PC-9 (cell line): Measurements from ENCODE around the gene DYRK4. TPM values are rescaled to one million over a fixed set of nuclear protein-coding genes. Genes with fewer than 3 reads are reported as not detected.

ENCODE experiments used
- BruUV-seq: library from RNA; stranded (reverse); fragments of 400-500 nt; replicated peaks from 2 replicates; lab custom pipeline; 2021; lab: Mats Ljungman, UMichigan
- CTCF ChIA-PET: fragments of 300-600 bp; sonication (Branson Sonifier 250); formaldehyde crosslinking; loops from one replicate; lab custom pipeline; 2022; ENCODE audit warnings: antibody characterized with exemption; lab: Charles Lee
- POLR2A ChIA-PET: fragments of 300-600 bp; sonication (Branson Sonifier 250); formaldehyde crosslinking; loops from one replicate; lab custom pipeline; 2022; ENCODE audit warnings: antibody characterized with exemption; ENCODE audit not compliant: unreplicated experiment; lab: Charles Lee
- DNase-seq, 2 experiments: peaks; one replicate each; pipeline versions ENCODE4 v3.0.0 to v3.0.0-alpha.2; 2015 to 2022; ENCODE audit warnings: mixed read lengths in 1 of 2
- H2AFZ ChIP-seq: fragments of 200-600 bp; sonication (generic); 2 replicates; pipeline ENCODE4 v1.8.1; 2017; ENCODE audit warnings: antibody characterized with exemption
- H3F3A ChIP-seq: fragments of 200-600 bp; sonication (generic); 2 replicates; pipeline ENCODE4 v1.8.1; 2017; ENCODE audit warnings: antibody characterized with exemption, mild to moderate bottlenecking, low read depth; ENCODE audit not compliant: insufficient read depth
- H3K27ac ChIP-seq: fragments of 200-600 bp; sonication (generic); 2 replicates; pipeline ENCODE4 v1.6.1; 2016; ENCODE audit warnings: mixed run types
- H3K27me3 ChIP-seq: fragments of 200-600 bp; sonication (generic); 2 replicates; pipeline ENCODE4 v1.6.1; 2016; ENCODE audit warnings: low read depth, mixed run types; ENCODE audit not compliant: insufficient read depth
- H3K36me3 ChIP-seq: fragments of 200-600 bp; sonication (generic); 2 replicates; pipeline ENCODE4 v1.6.1; 2016; ENCODE audit warnings: low read depth, mixed run types
- H3K4me1 ChIP-seq: fragments of 200-600 bp; sonication (generic); replicated peaks from 2 replicates; pipeline ENCODE4 v1.6.1; 2016; ENCODE audit warnings: mixed run types; ENCODE audit not compliant: insufficient read depth
- H3K4me2 ChIP-seq: fragments of 200-600 bp; sonication (generic); 2 replicates; pipeline ENCODE4 v1.6.1; 2017; ENCODE audit warnings: mixed run types
- H3K4me3 ChIP-seq: fragments of 200-600 bp; sonication (generic); 2 replicates; pipeline ENCODE4 v1.6.1; 2016; ENCODE audit warnings: mixed run types
- H3K79me2 ChIP-seq: fragments of 200-600 bp; sonication (generic); 2 replicates; pipeline ENCODE4 v1.6.1; 2017; ENCODE audit warnings: low read depth, mixed run types
- H3K9me2 ChIP-seq: fragments of 200-600 bp; sonication (generic); 2 replicates; pipeline ENCODE4 v1.8.1; 2017; ENCODE audit warnings: mild to moderate bottlenecking; ENCODE audit not compliant: insufficient read depth
- H3K9me3 ChIP-seq: fragments of 200-600 bp; sonication (generic); 2 replicates; pipeline ENCODE4 v1.8.1; 2016; ENCODE audit warnings: low read depth; ENCODE audit not compliant: insufficient read depth
- H4K20me1 ChIP-seq: fragments of 200-600 bp; sonication (generic); 2 replicates; pipeline ENCODE4 v1.8.1; 2017; ENCODE audit not compliant: insufficient read depth
- EZH2 ChIP-seq: fragments of 200-600 bp; sonication (generic); IDR thresholded peaks from 2 replicates; pipeline ENCODE4 v1.8.0; 2017; ENCODE audit warnings: antibody characterized with exemption, low read depth
- intact Hi-C: fragments of 100-400 bp; cut with micrococcal nuclease; formaldehyde crosslinking; loops from one replicate; pipeline ENCODE4 v1.10.0; 2022; ENCODE audit not compliant: unreplicated experiment
- total RNA-seq: library from RNA; stranded (reverse); gene quantifications from 2 replicates; pipeline ENCODE4 v1.2.3, GENCODE V29; 2021
- TF ChIP-seq, protein P1 (sequence below): fragments of 200-600 bp; sonication (generic); conservative IDR thresholded peaks from 2 replicates; pipeline ENCODE4 v1.6.1; 2017; ENCODE audit warnings: mixed run types, antibody characterized with exemption, mild to moderate bottlenecking, moderate library complexity

DYRK4 gene
- total RNA-seq, 1 experiment from 2014 or later, result 41.8 TPM

GRCh38 chr12:4584281-4584680 lies 22.3 kb downstream of the DYRK4 start:
- no peak overlapping the region for H3K4me3 ChIP-seq
- TF ChIP-seq, protein P1, sequence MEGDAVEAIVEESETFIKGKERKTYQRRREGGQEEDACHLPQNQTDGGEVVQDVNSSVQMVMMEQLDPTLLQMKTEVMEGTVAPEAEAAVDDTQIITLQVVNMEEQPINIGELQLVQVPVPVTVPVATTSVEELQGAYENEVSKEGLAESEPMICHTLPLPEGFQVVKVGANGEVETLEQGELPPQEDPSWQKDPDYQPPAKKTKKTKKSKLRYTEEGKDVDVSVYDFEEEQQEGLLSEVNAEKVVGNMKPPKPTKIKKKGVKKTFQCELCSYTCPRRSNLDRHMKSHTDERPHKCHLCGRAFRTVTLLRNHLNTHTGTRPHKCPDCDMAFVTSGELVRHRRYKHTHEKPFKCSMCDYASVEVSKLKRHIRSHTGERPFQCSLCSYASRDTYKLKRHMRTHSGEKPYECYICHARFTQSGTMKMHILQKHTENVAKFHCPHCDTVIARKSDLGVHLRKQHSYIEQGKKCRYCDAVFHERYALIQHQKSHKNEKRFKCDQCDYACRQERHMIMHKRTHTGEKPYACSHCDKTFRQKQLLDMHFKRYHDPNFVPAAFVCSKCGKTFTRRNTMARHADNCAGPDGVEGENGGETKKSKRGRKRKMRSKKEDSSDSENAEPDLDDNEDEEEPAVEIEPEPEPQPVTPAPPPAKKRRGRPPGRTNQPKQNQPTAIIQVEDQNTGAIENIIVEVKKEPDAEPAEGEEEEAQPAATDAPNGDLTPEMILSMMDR, result no peak
- TF ChIP-seq EZH2, result no peak
- intact Hi-C loops, result no loop called here
- H3K9me3 ChIP-seq, result no peaks in the 10 kb centered on the region
- no peaks in the 10 kb centered on the region for H3F3A ChIP-seq
- no peaks in the 10 kb centered on the region for H3K9me2 ChIP-seq
- peaks cover 97% of the 10 kb centered on the region for H3K27me3 ChIP-seq
- no TSS peak for BruUV-seq
- H3K79me2 ChIP-seq, result no peaks in the 10 kb centered on the region
- DNase-seq, result no peak
- H3K27ac ChIP-seq, result no peak overlapping the region
- H4K20me1 ChIP-seq, result no peaks in the 10 kb centered on the region
- no peak overlapping the region for H3K4me2 ChIP-seq
- no peaks in the 10 kb centered on the region for H3K4me1 ChIP-seq
- POLR2A ChIA-PET, result no interaction called here
- no peaks in the 10 kb centered on the region for H3K36me3 ChIP-seq
- no peak overlapping the region for H2AFZ ChIP-seq
- CTCF ChIA-PET, result no interaction called here

DNA sequence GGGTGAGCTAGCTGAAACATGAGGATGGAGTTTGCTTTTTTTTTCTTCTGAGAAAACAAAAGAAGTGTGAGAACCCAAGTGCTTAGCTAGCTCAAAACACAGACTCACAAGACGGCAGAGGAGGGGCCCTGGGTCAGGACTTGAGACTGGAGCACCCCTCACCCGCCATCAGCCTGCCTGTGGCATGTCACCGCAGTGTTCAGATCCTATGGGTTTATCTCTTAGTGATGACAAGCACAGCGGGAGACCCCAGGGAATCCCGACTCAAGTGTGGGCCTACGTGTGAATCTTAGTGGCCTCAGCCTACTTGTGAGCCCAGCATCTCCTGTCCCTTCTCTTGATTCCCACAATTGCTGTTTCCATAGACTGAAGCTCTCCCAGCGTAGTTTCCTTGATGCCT lies 22.9 kb downstream of the DYRK4 start:
- Histone ChIP-seq H3K27ac (no peak overlapping the region), H3K9me2 (no peaks in the 10 kb centered on the region), H3K4me1 (no peaks in the 10 kb centered on the region), H3K79me2 (no peaks in the 10 kb centered on the region), H3K27me3 (peaks cover 97% of the 10 kb centered on the region), H3K36me3 (no peaks in the 10 kb centered on the region), H3K4me2 (no peak overlapping the region), H2AFZ (no peak overlapping the region), H3K4me3 (no peak overlapping the region), H3F3A (no peaks in the 10 kb centered on the region), H4K20me1 (no peaks in the 10 kb centered on the region), H3K9me3 (no peaks in the 10 kb centered on the region)
- BruUV-seq, result no TSS peak
- CTCF ChIA-PET, result no interaction called here
- intact Hi-C loops, result no loop called here
- TF ChIP-seq EZH2, result no peak
- TF ChIP-seq, protein P1, result no peak
- no peak for DNase-seq
- POLR2A ChIA-PET, result no interaction called here

DNA sequence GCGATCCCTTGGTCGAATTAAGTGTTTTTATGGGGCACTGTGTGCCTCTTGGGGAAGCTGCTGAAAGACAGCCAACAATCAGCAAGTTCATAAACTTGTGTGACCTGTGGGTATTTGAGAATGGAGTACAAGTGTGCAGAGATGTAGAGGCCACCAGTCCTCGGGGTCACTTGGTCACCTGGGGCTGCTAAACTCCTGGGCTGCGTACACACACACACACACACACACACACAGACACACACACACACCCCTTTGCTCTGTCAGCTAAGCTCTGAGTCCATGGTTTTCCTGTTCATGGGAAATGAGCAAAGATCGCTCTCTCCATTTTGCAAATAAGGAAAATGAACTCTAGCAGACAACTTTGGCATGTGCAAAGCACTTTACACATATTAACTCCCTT lies 24.5 kb downstream of the DYRK4 start:
- Histone ChIP-seq H3K4me1 (no peaks in the 10 kb centered on the region), H2AFZ (no peak overlapping the region), H3K4me3 (no peak overlapping the region), H4K20me1 (no peaks in the 10 kb centered on the region), H3K4me2 (no peak overlapping the region), H3K9me2 (no peaks in the 10 kb centered on the region), H3K36me3 (no peaks in the 10 kb centered on the region), H3K9me3 (no peaks in the 10 kb centered on the region), H3K27ac (no peak overlapping the region), H3F3A (no peaks in the 10 kb centered on the region), H3K79me2 (no peaks in the 10 kb centered on the region), H3K27me3 (peaks cover 97% of the 10 kb centered on the region)
- CTCF ChIA-PET, result no interaction called here
- intact Hi-C loops, result no loop called here
- no peak for DNase-seq
- no TSS peak for BruUV-seq
- no peak for TF ChIP-seq EZH2
- TF ChIP-seq, protein P1, result no peak
- POLR2A ChIA-PET, result no interaction called here
